ENCODE measurements around the gene TOM1L1. TPM values are rescaled to one million over a fixed set of nuclear protein-coding genes. Genes with fewer than 3 reads are reported as not detected.

TOM1L1 gene
- total RNA-seq, 1 experiment from 2014 or later = 55.4 TPM

DNA sequence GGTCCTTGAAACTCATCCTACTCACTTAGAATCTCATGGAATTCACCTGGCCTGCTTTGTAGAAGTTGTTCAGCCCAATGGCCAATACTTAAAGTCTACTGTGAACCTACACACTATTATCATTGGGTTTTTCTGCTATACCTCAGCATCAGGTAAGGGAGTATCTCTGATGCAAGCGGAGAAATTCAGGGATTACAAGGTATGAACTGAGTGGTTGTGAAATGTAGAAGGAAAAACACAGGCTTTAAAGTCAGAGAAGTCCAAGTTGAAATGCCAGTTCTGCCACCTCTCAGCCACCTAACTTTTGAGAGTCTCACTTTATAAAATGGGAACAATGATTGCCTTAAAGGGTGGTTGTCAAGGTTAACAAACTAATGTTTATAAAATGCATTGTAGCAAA lies 36.8 kb downstream of the TOM1L1 start:
- CTCF ChIA-PET = no interaction called here
- no TSS peak for BruUV-seq (replicated peaks)
- no peak overlapping the region for H3K27ac ChIP-seq (ENCODE audit: low read depth, low read length, poor library complexity, severe bottlenecking)

GRCh38 chr17:54941285-54941684 lies 40.6 kb downstream of the TOM1L1 start:
- ChIA-PET CTCF (no interaction called here), POLR2A (ENCODE audit: low non-redundant PET) (no interaction called here)
- DNase-seq (ENCODE audit: low spot score) = no peak
- no peaks in the 10 kb centered on the region for H3K27me3 ChIP-seq (replicated peaks; ENCODE audit: insufficient read depth, low read depth, low read length, poor library complexity)
- no peak overlapping the region for H3K4me3 ChIP-seq (ENCODE audit: low read depth, low read length, poor library complexity, severe bottlenecking)
- H3K4me1 ChIP-seq (ENCODE audit: insufficient read depth, low read length, poor library complexity, severe bottlenecking) = no peaks in the 10 kb centered on the region
- H3K36me3 ChIP-seq (ENCODE audit: insufficient read depth, low read length, poor library complexity, severe bottlenecking) = peaks cover 36% of the 10 kb centered on the region
- H3K27ac ChIP-seq (ENCODE audit: low read depth, low read length, poor library complexity, severe bottlenecking) = no peak overlapping the region
- no TSS peak for BruUV-seq (replicated peaks)
- intact Hi-C loops (cut with micrococcal nuclease; ENCODE audit: unreplicated experiment) = no loop called here
- TF ChIP-seq EZH2 (IDR thresholded peaks at IDR 0.05; ENCODE audit: borderline replicate concordance, low read depth, low read length, poor library complexity, severe bottlenecking) = no peak
- TF ChIP-seq CTCF (conservative IDR thresholded peaks at IDR 0.05; ENCODE audit: low read depth, low read length) = no peak
- H3K9me3 ChIP-seq (ENCODE audit: low read depth, low read length, poor library complexity, severe bottlenecking) = no peaks in the 10 kb centered on the region

More for the DNA sequence above, 36.8 kb downstream of the TOM1L1 start:
- Histone ChIP-seq H3K9me3 (ENCODE audit: low read depth, low read length, poor library complexity, severe bottlenecking) (no peaks in the 10 kb centered on the region), H3K27me3 (replicated peaks; ENCODE audit: insufficient read depth, low read depth, low read length, poor library complexity) (no peaks in the 10 kb centered on the region), H3K4me1 (ENCODE audit: insufficient read depth, low read length, poor library complexity, severe bottlenecking) (no peaks in the 10 kb centered on the region), H3K4me3 (ENCODE audit: low read depth, low read length, poor library complexity, severe bottlenecking) (no peak overlapping the region), H3K36me3 (ENCODE audit: insufficient read depth, low read length, poor library complexity, severe bottlenecking) (peaks cover 49% of the 10 kb centered on the region)
- POLR2A ChIA-PET (ENCODE audit: low non-redundant PET) = no interaction called here
- intact Hi-C loops (cut with micrococcal nuclease; ENCODE audit: unreplicated experiment) = no loop called here
- TF ChIP-seq CTCF (conservative IDR thresholded peaks at IDR 0.05; ENCODE audit: low read depth, low read length) (no peak), EZH2 (IDR thresholded peaks at IDR 0.05; ENCODE audit: borderline replicate concordance, low read depth, low read length, poor library complexity, severe bottlenecking) (no peak)
- no peak for DNase-seq (ENCODE audit: low spot score)

DNA sequence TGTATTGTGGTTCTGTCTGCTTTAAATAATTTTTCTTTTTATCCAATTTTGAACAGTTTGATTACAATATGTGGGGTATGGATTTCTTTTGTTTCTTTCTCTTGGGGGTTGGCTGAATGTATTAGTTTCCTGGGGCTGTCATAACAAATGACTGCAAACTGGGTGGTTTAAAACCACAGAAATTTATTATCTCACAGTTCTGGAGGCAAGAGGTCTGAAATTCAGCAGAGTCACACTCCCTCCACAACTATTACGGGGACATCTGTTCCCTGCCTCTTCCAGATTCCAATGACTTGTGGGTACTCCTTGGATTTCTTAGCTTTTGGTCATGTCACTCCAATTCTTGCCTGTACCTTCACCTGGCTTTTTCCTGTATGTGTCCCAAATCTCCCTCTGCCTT lies 44.1 kb downstream of the TOM1L1 start:
- intact Hi-C loops (cut with micrococcal nuclease; ENCODE audit: unreplicated experiment) = no loop called here

More for the DNA sequence above, 44.1 kb downstream of the TOM1L1 start:
- ChIA-PET CTCF (no interaction called here), POLR2A (ENCODE audit: low non-redundant PET) (no interaction called here)
- no TSS peak for BruUV-seq (replicated peaks)
- TF ChIP-seq EZH2 (IDR thresholded peaks at IDR 0.05; ENCODE audit: borderline replicate concordance, low read depth, low read length, poor library complexity, severe bottlenecking) = no peak
- no peak for TF ChIP-seq CTCF (conservative IDR thresholded peaks at IDR 0.05; ENCODE audit: low read depth, low read length)
- Histone ChIP-seq H3K4me1 (ENCODE audit: insufficient read depth, low read length, poor library complexity, severe bottlenecking) (no peaks in the 10 kb centered on the region), H3K36me3 (ENCODE audit: insufficient read depth, low read length, poor library complexity, severe bottlenecking) (peaks cover 27% of the 10 kb centered on the region), H3K4me3 (ENCODE audit: low read depth, low read length, poor library complexity, severe bottlenecking) (no peak overlapping the region), H3K27me3 (replicated peaks; ENCODE audit: insufficient read depth, low read depth, low read length, poor library complexity) (no peaks in the 10 kb centered on the region), H3K9me3 (ENCODE audit: low read depth, low read length, poor library complexity, severe bottlenecking) (no peaks in the 10 kb centered on the region), H3K27ac (ENCODE audit: low read depth, low read length, poor library complexity, severe bottlenecking) (no peak overlapping the region)
- no peak for DNase-seq (ENCODE audit: low spot score)

Data from A673 (cell line).